OCI-LY7 (cell line): Measurements from ENCODE around the gene SPG7.

Experiments
- CTCF ChIP-seq: fragments of 200-600 bp; sonication (generic); conservative IDR thresholded peaks from 2 replicates; pipeline ENCODE4 v1.5.1; 2014; ENCODE audit warnings: mild to moderate bottlenecking, antibody characterized with exemption, low read length, moderate library complexity, mixed read lengths
- EZH2phosphoT487 ChIP-seq: fragments of 200-600 bp; sonication (generic); IDR thresholded peaks from 2 replicates; pipeline ENCODE4 v1.6.1; 2018; ENCODE audit warnings: low read depth, borderline replicate concordance, mild to moderate bottlenecking, mixed run types, antibody characterized with exemption, low read length, moderate library complexity, mixed read lengths

GRCh38 chr16:89601906-89602272 lies 93.7 kb downstream of the SPG7 start:
- no peak for TF ChIP-seq CTCF
- TF ChIP-seq EZH2phosphoT487: no peak
